T-helper 1 cell treated with Interleukin-12 subunit alpha and Interleukin-12 subunit beta and Interleukin-4 antibody, amounts not matched to agents 30 μg/mL and 1 μg/mL, for 36 hours (primary cell): ENCODE measurements around the gene ZBTB44.
A peak's percentile ranks its signal among the peaks of the same experiment; 100 is the strongest.
"Not testable (repeated sequence)": the region's sequence is repeated elsewhere in the genome, so short reads cannot be mapped to it uniquely, and the experiment has no call there.

Experiments used
- H3K27ac Mint-ChIP-seq: one replicate; pipeline ENCODE4 v1.8.0; 2021; ENCODE audit warnings: mild to moderate bottlenecking, mixed read lengths
- H3K27me3 Mint-ChIP-seq: one replicate; pipeline ENCODE4 v1.8.0; 2021; ENCODE audit warnings: low read depth, mixed read lengths
- H3K36me3 Mint-ChIP-seq: one replicate; pipeline ENCODE4 v1.8.0; 2021; ENCODE audit warnings: low read depth, mixed read lengths
- H3K4me1 Mint-ChIP-seq: one replicate; pipeline ENCODE4 v1.8.0; 2021; ENCODE audit warnings: low read depth, mixed read lengths
- H3K4me3 Mint-ChIP-seq: one replicate; pipeline ENCODE4 v1.8.0; 2021; ENCODE audit warnings: mild to moderate bottlenecking, moderate library complexity, mixed read lengths
- H3K9me3 Mint-ChIP-seq: one replicate; pipeline ENCODE4 v1.8.0; 2021; ENCODE audit warnings: mixed read lengths

The ZBTB44 gene

GRCh38 chr11:130299978-130300377, 14.7 kb downstream of the ZBTB44 start:
- no peak overlapping the region for H3K4me3 Mint-ChIP-seq
- H3K27me3 Mint-ChIP-seq, result no peaks in the 10 kb centered on the region
- H3K27ac Mint-ChIP-seq, result no peak overlapping the region
- H3K36me3 Mint-ChIP-seq, result peaks cover 28% of the 10 kb centered on the region
- H3K9me3 Mint-ChIP-seq, result peaks cover 4% of the 10 kb centered on the region
- peaks cover 20% of the 10 kb centered on the region for H3K4me1 Mint-ChIP-seq

- Mint-ChIP-seq H3K4me1 (peaks cover 7% of the 10 kb centered on the region), H3K27ac (no peak overlapping the region), H3K36me3 (peaks cover 19% of the 10 kb centered on the region), H3K4me3 (no peak overlapping the region), H3K9me3 (no peaks in the 10 kb centered on the region), H3K27me3 (no peaks in the 10 kb centered on the region)
Observed at GRCh38 chr11:130295657-130296056, 19.1 kb downstream of the ZBTB44 start.

DNA sequence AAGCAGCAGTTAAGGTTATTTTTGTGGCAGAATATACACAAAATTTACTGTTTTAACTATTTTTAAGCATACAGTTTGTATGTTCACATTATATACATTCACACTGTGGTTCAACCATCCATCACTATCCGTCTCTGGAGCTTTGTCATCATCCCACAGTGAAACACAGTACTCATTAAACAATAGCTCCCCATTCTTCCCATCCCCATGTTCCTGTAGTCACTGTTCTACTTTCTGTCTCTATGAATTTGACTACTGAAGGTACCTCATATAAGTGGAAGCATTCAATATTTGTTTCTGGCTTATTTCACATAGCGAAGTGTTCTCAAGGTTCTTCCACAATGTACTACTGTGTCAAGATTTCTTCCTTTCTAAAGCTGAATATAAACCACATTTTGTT, 32.6 kb downstream of the ZBTB44 start:
- H3K36me3 Mint-ChIP-seq, result peaks cover 28% of the 10 kb centered on the region

GRCh38 chr11:130281341-130281740, 33.4 kb downstream of the ZBTB44 start:
- not testable (repeated sequence) for H3K4me3 Mint-ChIP-seq, H3K9me3 Mint-ChIP-seq, H3K27me3 Mint-ChIP-seq, H3K27ac Mint-ChIP-seq
- H3K36me3 Mint-ChIP-seq, result peaks cover 21% of the 10 kb centered on the region
- peaks cover 11% of the 10 kb centered on the region for H3K4me1 Mint-ChIP-seq

More for the DNA sequence above, 32.6 kb downstream of the ZBTB44 start:
- Mint-ChIP-seq H3K4me3 (no peak overlapping the region), H3K27ac (no peak overlapping the region), H3K4me1 (peaks cover 11% of the 10 kb centered on the region), H3K9me3 (peaks cover 4% of the 10 kb centered on the region), H3K27me3 (no peaks in the 10 kb centered on the region)

GRCh38 chr11:130279989-130280388, 34.7 kb downstream of the ZBTB44 start:
- peaks cover 17% of the 10 kb centered on the region for H3K36me3 Mint-ChIP-seq
- H3K9me3 Mint-ChIP-seq, result peaks cover 4% of the 10 kb centered on the region
- H3K27ac Mint-ChIP-seq, result no peak overlapping the region
- peaks cover 11% of the 10 kb centered on the region for H3K4me1 Mint-ChIP-seq
- H3K27me3 Mint-ChIP-seq, result no peaks in the 10 kb centered on the region
- no peak overlapping the region for H3K4me3 Mint-ChIP-seq

GRCh38 chr11:130278745-130279144, 36.0 kb downstream of the ZBTB44 start:
- H3K27ac Mint-ChIP-seq, result no peak overlapping the region

DNA sequence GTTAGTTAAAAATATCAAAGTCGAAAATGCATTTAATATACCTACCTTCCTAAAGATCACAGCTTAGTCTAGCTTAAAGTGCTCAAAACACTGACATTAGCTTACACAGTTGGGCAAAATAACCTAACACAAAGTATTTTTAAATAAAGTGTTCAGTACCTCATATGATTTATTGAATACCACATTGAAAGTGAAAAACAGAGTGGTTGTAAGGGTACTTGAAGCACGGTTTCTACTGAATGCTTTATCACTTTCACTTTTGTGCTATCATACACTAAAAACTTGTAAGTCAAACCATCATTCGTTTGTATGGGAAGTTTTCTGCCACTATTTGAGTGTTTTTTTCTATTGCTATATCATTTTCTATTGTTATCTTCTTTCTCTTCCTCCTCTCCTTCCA, 36.6 kb downstream of the ZBTB44 start:
- H3K4me1 Mint-ChIP-seq, result peaks cover 11% of the 10 kb centered on the region
- peaks cover 4% of the 10 kb centered on the region for H3K9me3 Mint-ChIP-seq
- H3K27me3 Mint-ChIP-seq, result no peaks in the 10 kb centered on the region
- H3K27ac Mint-ChIP-seq, result peak overlapping the region; percentile 8
- H3K4me3 Mint-ChIP-seq, result peak overlapping the region; percentile 8
- H3K36me3 Mint-ChIP-seq, result peaks cover 17% of the 10 kb centered on the region

More at GRCh38 chr11:130278745-130279144, 36.0 kb downstream of the ZBTB44 start:
- Mint-ChIP-seq H3K36me3 (peaks cover 17% of the 10 kb centered on the region), H3K27me3 (no peaks in the 10 kb centered on the region), H3K4me3 (no peak overlapping the region), H3K9me3 (peaks cover 4% of the 10 kb centered on the region), H3K4me1 (peaks cover 11% of the 10 kb centered on the region)

DNA sequence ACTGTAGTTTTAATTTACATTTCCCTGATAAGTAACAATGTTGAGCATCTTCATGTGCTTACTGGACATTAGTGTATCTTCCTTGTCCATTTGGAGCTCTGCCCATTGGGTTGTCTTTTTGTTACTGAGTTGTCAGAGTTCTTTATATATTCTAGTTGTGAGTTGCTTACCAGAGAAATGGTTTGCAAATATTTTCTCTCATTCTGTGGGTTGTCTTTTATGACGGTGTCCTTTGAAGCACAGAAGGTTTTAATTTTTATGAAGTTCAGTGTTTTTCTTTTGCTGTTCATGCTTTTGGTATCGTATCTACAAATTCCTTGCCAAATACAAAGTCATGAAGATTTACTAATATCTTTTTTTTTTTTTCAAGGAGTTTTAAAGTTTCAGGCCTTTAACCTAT, 42.4 kb downstream of the ZBTB44 start:
- Mint-ChIP-seq H3K27ac (no peak overlapping the region), H3K4me1 (no peaks in the 10 kb centered on the region)

GRCh38 chr11:130269326-130269943, 45.3 kb downstream of the ZBTB44 start:
- no peak overlapping the region for H3K27ac Mint-ChIP-seq
- no peaks in the 10 kb centered on the region for H3K27me3 Mint-ChIP-seq
- H3K4me1 Mint-ChIP-seq, result peaks cover 8% of the 10 kb centered on the region
- H3K9me3 Mint-ChIP-seq, result no peaks in the 10 kb centered on the region
- H3K36me3 Mint-ChIP-seq, result peaks cover 14% of the 10 kb centered on the region
- no peak overlapping the region for H3K4me3 Mint-ChIP-seq

More for the DNA sequence above, 42.4 kb downstream of the ZBTB44 start:
- H3K9me3 Mint-ChIP-seq, result no peaks in the 10 kb centered on the region
- H3K4me3 Mint-ChIP-seq, result no peak overlapping the region
- no peaks in the 10 kb centered on the region for H3K27me3 Mint-ChIP-seq
- peaks cover 2% of the 10 kb centered on the region for H3K36me3 Mint-ChIP-seq

DNA sequence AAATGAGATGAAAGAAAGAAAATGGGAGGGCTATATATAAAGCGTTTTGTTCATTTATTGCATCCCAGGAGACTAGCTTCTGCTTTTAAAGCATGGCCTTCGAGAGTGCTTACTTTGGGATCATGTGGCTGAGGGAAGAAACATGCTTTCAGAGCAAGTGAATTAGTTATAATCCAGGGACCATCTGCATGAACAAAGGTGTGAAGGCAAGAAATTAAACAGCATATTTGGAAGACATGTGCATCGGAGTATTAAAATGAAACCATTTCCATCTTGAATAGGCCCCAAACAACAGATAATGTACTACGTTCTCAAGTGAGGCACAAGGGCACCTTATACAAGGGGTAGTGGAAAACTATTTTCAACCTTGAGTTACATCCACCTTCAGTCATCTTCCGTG, 51.4 kb downstream of the ZBTB44 start:
- H3K9me3 Mint-ChIP-seq, result peaks cover 8% of the 10 kb centered on the region
- H3K27me3 Mint-ChIP-seq, result no peaks in the 10 kb centered on the region
- H3K4me3 Mint-ChIP-seq, result no peak overlapping the region
- peaks cover 39% of the 10 kb centered on the region for H3K36me3 Mint-ChIP-seq
- peaks cover 13% of the 10 kb centered on the region for H3K4me1 Mint-ChIP-seq
- H3K27ac Mint-ChIP-seq, result no peak overlapping the region

DNA sequence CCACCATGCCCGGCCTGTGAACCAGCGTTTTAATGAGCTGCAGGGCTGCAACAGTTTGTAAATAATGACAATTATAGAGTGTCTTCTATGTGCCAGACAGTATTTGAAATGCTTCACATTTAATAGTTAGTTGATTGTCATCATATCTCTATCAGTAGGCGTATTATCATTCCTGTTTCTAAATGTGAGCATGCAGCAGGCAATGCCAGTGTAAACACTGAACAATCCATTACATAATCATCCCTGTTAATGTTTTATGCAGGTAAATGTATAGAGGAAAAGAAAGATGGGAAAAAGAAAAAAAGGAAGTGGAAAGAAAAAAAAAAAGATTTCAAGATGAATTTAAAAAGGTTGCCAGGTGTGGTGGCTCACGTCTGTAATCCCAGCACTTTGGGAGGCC, 52.3 kb downstream of the ZBTB44 start:
- H3K4me3 Mint-ChIP-seq, result no peak overlapping the region
- H3K27me3 Mint-ChIP-seq, result no peaks in the 10 kb centered on the region
- peaks cover 13% of the 10 kb centered on the region for H3K4me1 Mint-ChIP-seq
- H3K9me3 Mint-ChIP-seq, result peaks cover 8% of the 10 kb centered on the region
- peaks cover 45% of the 10 kb centered on the region for H3K36me3 Mint-ChIP-seq
- H3K27ac Mint-ChIP-seq, result no peak overlapping the region

GRCh38 chr11:130261571-130261970, 53.1 kb downstream of the ZBTB44 start:
- Mint-ChIP-seq H3K4me3 (no peak overlapping the region), H3K36me3 (peaks cover 49% of the 10 kb centered on the region), H3K4me1 (peaks cover 13% of the 10 kb centered on the region), H3K27me3 (no peaks in the 10 kb centered on the region), H3K27ac (no peak overlapping the region), H3K9me3 (peaks cover 8% of the 10 kb centered on the region)

- peaks cover 49% of the 10 kb centered on the region for H3K36me3 Mint-ChIP-seq
- H3K4me3 Mint-ChIP-seq, result no peak overlapping the region
- H3K9me3 Mint-ChIP-seq, result peaks cover 8% of the 10 kb centered on the region
- no peak overlapping the region for H3K27ac Mint-ChIP-seq
- H3K27me3 Mint-ChIP-seq, result no peaks in the 10 kb centered on the region
- H3K4me1 Mint-ChIP-seq, result peaks cover 14% of the 10 kb centered on the region
Observed at GRCh38 chr11:130260742-130261141, 54.0 kb downstream of the ZBTB44 start.

- H3K36me3 Mint-ChIP-seq, result peaks cover 49% of the 10 kb centered on the region
- no peaks in the 10 kb centered on the region for H3K27me3 Mint-ChIP-seq
- H3K4me3 Mint-ChIP-seq, result no peak overlapping the region
- peaks cover 9% of the 10 kb centered on the region for H3K4me1 Mint-ChIP-seq
- no peak overlapping the region for H3K27ac Mint-ChIP-seq
- H3K9me3 Mint-ChIP-seq, result peaks cover 10% of the 10 kb centered on the region
Observed at GRCh38 chr11:130260080-130260627, 54.6 kb downstream of the ZBTB44 start.

- not testable (repeated sequence) for H3K27ac Mint-ChIP-seq, H3K4me3 Mint-ChIP-seq, H3K27me3 Mint-ChIP-seq
- H3K36me3 Mint-ChIP-seq, result peaks cover 40% of the 10 kb centered on the region
- peaks cover 26% of the 10 kb centered on the region for H3K9me3 Mint-ChIP-seq
- H3K4me1 Mint-ChIP-seq, result peaks cover 19% of the 10 kb centered on the region
Observed at GRCh38 chr11:130251763-130252162, 63.0 kb downstream of the ZBTB44 start.
